ENCODE measurements around the gene NOS2.
"Not testable (repeated sequence)": the region's sequence is repeated elsewhere in the genome, so short reads cannot be mapped to it uniquely, and the experiment has no call there.

NOS2 gene

DNA sequence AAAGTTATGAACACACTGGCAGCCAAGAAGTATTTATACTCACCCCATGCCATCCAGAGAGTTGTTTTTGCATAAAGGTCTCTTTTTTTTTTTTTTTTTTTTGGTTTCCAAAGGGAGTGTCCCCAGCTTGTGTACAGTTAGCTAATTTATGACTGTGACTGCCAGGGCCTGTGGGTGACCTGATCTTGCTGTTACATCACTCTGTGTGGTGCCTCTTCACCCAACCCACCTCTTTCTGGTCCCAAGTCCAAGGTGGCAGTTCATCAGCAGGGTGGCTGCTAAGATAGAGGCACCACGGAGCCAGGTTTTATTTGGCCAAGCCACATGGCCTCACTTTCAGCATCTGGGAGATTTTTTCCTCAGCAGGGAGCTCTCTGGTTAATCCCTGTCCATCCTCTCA lies at the start of gene NOS2:
TSS of gene NOS2 (minus strand) at position 8 of the 400 bp plus-strand sequence. CDS start 1,720 bp downstream, outside the sequence.
- no peak for DNase-seq

DNA sequence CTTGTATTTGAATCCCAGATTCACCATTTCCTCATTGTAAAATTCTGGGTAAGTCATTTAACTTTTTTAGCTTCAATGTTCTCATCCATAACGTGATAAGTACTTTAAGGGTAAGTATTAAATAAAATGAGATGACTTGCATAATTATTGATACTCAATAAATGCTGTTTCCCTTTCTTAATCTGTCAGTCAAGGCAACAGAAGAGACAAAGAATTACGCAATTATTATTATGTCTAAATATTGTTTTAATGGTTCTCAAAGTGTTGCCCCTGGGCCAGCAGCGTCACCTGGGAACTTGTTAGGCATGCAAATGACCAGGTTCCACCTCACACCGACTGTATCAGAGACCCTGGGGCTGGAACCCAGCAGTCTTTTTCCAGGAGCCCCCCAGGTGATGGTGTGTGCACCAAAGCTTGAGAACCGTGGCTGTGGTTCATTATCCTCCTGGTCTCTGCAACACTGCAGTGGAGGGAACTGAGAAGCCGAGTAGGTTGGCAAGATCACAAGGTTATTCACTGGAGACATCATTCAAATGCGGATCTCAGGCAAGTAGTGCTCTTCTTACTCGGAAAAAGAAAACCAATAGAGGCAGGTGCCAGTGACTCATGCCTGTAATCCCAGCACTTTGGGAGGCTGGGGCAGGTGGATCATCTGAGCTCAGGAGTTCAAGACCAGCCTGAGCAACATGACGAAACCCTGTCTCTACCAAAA lies 49.3 kb upstream of the NOS2 start:
- no peak for DNase-seq

DNA sequence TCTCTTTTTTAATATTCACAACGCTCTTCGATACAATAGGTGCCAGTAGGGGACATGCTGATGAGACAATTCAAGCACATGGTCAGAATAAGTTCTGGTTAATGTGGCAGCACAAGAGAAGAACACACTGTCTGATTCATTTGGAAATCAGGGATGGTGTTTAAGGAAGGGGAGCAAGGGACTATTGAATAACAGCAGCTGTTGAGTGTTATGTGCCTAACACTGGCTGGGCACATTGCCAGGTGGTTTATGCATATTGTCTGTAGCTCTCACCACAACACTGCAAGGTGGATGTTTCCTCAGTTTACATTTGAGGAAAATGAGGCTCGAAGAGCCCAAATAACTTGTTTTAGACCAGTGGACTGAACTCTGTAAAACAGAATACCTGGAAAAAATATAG lies 48.6 kb upstream of the NOS2 start:
- no peak for DNase-seq

DNA sequence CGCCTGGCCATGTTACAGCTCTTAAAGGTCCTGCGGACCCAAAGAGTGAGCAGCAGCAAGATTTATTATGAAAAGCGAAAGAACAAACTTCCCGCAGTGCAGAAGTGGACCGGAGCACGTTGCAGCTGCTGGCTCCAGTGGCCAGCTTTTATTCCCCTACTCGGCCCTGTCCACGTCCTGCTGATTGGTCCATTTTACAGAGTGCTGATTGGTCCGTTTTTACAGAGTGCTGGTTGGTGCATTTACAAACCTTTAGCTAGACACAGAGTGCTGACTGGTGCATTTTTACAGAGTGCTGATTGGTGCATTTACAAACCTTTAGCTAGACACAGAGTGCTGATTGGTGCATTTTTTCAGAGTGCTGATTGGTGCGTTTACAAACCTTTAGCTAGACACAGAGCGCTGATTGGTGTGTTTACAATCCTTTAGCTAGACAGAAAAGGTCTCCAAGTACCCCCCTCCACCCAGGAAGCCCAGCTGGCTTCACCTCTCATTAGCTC lies 46.5 kb upstream of the NOS2 start:
- DNase-seq: not testable (repeated sequence)

DNA sequence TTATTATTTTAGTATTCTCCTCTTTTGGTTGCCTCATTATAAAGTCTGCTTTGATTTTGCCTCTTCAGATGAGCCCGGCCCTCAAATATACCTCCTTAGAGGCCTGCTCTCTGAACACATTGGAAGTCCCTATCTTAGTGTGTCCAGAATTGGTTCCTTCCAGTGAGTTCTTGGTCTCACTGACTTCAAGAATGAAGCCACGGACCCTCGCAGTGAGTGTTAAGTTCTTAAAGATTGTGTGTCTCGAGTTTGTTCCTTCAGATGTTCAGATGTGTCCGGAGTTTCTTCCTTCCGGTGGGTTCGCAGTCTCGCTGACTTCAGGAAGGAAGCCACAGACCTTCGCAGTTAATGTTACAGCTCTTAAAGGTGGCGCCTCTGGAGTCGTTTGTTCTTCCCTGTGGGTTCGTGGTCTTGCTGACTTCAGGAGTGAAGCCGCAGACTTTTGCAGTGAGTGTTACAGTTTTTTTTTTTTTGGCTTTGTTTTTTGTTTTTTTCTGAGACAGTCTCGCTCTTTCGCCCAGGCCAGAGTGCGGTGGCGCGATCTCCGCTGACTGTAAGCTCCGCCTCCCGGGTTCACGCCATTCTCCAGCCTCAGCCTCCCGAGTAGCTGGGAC lies 45.8 kb upstream of the NOS2 start:
- no peak for DNase-seq

DNA sequence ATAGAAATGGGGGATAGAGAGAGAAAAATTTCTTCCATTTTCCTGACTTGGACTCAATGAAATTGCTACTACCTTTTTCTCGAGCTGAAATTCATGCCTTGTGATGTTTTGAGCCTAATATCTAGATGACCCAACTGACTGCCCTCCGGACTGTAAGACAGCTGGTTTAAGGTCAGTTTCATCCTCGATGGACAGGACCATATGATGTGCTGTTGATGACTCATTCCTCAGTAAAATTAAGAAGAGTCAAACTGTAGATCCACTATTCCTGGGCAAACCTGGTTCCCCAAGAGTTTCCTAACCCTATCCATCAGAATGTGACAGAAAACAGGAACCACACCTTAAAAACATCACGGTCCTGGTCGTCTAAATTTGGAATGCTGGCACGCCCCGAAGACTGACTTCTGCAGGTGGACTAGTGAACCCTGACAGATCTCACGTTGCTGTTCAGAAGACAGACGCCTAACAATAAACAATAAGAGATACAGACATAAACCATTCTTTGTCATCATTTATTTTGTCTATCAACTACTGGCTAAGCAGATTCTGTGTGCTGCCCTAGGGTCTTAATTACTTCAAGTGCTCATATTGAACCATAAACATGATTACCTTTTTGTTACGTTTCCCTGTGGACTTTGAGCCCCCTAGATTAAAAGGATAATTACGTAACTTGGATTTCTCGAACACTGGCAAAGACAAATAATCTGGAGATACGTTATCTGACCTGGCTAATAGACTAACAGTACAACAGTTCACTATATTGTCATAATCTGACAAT lies 45.1 kb upstream of the NOS2 start:
- no peak for DNase-seq

DNA sequence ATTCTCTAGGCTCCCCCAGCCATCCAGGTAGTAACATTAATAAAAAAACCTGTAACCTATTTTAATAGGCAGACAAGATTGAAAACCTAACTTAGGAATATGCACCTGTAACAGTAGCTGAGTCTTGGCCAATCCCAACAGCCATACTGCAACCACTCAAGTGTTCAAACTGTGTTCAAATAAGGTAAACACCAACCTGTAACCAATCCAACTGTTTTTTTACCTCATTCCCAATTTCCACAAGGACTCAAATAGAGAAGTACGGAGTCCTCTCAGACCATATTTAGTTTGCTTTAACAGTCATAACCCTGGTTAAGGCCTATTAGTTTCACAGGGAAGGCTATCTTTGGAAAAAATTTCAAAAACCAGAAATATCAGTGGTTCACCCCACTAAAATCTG lies 40.4 kb upstream of the NOS2 start:
- DNase-seq: no peak

DNA sequence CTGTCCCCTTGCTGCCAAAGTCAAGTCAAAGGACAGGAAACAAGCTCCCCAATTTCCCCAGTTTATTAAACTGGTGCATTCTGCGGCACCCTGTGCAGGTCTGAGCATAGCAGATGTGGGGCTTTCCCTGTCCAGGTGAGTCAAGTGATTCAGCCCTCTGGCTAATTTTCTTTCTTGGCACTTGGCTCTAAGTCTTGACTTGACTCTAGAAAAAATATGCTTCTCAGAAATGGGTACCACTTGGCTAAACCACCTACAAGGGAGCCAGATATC lies 40.0 kb upstream of the NOS2 start:
- DNase-seq: not testable (repeated sequence)

DNA sequence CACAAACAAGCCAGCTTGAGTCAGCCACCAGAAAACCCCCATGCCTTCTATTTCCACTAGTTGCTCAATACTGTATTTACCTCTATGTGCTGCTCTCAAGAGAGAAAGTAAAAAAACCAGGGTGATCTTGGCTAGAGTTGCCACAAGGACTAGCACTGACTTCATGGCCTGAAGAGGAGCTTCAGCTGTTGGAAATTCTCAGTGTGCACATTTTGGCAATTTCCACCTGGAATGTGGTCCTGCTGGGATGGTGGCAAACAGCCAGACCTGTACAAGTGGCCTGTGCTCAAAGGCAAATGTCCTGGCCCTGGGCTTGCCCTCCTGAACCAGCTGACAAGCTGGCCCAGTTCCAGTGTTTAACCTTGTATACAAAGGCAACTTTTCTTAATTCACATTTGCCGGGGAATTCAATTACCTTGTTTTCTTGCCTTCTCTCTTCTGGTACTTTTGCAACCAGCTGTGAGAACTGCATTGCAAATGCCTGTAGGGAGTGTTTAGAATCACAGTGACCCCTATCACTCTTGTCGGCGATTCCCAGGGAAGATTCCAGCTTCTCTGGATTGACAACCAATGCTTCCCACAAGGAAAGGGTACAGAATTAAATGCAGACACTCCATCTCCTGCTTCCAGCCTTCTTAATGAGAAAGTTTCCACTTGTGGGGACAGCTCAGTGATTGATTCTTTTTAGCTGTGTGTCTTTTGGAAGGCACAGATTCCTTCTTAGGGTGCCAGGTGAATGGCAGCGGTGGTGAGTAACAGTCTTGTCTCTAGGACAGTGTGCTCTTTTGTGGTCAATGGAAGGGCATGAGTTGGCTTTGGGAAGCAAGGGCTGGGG lies 39.5 kb upstream of the NOS2 start:
- DNase-seq: not testable (repeated sequence)

DNA sequence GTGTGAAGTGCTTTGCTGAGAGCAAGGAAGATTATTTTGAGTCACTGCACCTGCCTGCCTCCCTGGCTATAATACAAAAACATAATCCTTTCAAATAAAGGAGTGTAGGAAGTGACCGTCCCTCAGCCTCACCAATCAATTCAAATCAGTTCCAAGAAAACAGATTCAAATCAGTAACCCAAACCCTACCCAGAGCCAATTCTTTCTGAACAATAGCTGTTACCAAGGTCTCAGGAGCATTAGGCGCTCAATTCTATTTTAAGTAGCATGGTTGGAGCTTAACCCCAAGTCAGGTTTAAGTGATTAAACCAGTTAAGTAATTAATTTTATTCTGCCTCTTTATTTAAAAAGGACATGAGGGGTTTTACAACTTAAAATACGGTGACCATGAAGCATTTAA lies 38.3 kb upstream of the NOS2 start:
- not testable (repeated sequence) for DNase-seq

DNA sequence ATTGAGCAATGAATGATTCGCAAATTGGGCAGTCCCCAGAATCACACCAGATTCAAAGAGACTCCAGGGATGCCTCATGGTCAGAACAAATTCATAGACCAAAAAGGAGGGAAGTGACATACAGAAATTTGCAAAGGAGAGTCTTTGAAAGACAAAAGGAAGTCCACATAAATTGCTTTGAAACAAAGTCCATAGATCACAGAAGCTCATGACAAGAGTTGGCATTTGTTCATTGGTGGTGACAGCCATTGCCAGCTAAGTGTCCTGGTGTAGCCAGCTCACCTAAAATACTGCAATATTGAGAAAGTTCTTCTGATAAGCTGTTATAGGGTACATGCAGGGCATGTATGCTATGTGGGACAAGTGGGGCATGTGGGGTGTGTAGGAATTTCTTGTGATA lies 37.4 kb upstream of the NOS2 start:
- not testable (repeated sequence) for DNase-seq

DNA sequence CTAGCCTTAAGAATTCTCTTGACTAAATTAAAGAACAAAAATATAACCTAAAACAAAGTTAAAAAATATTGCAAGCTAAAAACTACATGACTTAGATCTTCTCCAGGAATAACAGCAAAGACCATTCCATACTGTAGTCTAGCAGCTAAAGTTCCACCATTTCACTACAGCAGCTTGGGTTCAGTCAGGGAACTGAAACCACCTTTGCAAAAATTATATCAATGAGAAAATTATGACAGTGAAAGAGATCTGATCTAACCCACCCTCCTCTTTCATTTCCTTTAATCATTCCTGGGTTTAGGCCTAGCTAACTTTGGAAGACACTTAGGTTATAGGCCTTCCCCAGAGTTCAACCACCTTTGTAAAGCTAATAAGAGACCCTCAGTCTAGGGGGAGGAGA lies 36.3 kb upstream of the NOS2 start:
- DNase-seq: no peak

DNA sequence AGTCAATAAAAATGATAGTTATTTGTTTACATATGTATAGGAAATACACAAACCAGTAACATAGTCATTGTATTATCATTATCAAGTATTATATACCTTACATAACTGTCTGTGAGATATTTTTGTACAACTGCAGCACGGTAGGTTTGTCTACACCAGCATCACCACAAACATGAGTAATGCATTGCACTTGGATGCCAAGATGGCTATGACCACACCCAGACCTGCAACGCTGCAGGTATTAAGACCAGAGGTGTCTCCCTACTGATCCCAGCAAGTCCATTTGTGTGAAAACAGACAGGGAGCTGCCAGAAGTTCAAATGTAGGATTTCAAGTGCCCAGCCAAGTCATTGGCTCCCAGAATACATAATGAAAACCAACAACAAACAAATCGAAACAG lies 34.2 kb upstream of the NOS2 start:
- DNase-seq: no peak

DNA sequence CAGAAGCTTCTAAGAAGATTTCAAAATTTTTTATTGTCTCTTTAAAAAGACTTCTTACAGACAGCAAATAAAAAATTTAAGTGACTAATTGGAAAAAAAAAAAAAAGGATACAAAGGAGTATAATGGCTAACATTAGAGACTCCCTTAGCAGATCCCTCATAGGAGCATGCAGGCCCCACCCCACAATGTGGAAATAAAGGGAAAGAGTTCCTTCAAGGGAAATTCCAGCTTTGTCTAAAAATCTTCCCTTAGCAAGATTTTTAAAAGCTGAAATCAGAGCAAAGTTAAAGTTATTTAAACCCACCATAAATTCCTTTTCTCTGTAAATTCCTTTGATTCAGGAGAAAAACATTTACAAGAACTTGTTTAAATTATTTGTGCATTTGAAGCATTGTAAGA lies 32.5 kb upstream of the NOS2 start:
- no peak for DNase-seq

DNA sequence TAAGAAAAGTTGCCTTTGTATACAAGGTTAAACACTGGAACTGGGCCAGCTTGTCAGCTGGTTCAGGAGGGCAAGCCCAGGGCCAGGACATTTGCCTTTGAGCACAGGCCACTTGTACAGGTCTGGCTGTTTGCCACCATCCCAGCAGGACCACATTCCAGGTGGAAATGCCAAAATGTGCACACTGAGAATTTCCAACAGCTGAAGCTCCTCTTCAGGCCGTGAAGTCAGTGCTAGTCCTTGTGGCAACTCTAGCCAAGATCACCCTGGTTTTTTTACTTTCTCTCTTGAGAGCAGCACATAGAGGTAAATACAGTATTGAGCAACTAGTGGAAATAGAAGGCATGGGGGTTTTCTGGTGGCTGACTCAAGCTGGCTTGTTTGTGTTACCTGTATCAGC lies 29.6 kb upstream of the NOS2 start:
- DNase-seq: not testable (repeated sequence)

DNA sequence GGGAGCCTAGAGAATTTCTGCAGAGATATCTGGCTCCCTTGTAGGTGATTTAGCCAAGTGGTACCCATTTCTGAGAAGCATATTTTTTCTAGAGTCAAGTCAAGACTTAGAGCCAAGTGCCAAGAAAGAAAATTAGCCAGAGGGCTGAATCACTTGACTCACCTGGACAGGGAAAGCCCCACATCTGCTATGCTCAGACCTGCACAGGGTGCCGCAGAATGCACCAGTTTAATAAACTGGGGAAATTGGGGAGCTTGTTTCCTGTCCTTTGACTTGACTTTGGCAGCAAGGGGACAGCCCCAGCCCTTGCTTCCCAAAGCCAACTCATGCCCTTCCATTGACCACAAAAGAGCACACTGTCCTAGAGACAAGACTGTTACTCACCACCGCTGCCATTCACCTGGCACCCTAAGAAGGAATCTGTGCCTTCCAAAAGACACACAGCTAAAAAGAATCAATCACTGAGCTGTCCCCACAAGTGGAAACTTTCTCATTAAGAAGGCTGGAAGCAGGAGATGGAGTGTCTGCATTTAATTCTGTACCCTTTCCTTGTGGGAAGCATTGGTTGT lies 28.9 kb upstream of the NOS2 start:
- DNase-seq: not testable (repeated sequence)

DNA sequence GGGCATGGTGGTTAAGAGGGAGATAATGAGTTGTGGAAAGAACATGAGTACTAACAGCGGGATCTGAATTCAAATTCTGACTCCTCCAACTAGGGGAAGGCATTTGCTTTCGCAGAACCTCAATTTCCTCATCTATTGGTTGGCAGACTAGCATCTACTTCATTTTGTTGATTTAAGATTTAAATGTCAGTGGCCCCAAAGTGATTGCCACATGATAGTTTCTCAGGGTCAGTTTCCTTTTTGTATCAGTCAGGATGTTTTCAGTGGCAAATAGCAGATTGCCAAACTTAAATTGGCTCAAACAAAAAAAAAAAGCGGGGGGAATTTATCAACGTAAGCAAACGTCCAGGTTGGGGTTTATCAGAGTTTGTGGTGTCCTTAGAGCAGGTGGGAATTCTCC lies 25.1 kb upstream of the NOS2 start:
- DNase-seq: no peak

DNA sequence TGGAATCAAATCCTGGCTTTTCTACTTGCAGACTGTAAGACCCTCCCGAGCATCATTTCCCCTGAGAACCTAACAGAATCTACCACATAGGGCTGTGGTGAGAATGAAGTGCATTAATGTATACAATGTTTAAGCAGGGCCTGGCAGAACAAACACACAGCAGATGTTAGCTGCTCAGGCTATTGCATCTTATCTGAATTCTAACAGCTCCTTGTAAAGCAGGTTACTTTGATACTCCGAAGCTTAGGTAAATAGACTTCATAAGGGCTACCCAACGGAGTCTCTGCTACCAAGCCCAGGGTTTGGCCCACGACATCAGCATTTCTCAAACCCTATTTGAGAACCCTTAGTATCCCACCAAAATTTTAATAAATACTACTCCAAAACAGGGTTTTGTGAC lies 24.4 kb upstream of the NOS2 start:
- no peak for DNase-seq

DNA sequence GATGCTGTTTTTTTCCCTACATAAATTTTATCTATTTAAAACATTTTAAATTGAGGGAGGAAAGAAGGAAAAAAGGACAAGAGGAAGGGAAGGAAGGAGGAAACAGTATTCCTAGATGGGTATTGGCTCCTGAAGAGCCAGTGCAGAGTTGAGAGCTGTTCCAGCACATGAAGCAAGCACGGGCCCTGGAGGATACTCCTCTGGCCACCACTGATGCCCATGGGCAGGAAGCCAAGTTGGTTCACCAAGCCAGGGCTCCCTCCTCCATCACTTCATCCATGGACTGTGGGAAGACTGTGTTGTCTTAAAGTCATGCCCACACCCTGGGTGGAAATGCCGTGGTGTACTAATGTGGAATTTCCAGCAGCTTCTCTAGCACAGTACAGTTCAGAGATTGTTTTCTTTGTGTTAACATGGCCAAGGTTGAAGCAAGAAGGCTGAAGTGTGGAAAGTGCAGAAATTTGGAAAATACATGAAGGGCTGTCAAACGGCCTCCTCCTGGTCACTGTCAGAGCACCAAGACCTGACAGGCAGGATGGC lies 23.9 kb upstream of the NOS2 start:
- no peak for DNase-seq

DNA sequence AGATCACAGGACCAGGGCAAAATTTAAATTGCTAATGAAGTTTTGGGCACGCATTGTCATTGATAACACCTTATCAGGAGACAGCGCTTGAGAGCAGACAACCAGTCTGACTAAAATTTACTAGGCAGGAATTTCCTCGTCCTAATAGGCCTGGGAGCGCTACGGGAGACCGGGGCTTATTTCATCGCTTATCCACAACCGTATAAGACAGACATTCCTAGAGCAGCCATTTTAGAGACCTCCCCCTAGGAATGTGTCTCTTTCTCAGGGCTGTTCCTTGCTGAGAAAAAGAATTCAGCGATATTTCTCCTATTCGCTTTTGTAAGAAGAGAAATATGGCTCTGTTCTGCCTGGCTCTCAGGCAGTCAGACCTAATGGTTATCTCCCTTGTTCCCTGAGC lies 21.8 kb upstream of the NOS2 start:
- not testable (repeated sequence) for DNase-seq

DNA sequence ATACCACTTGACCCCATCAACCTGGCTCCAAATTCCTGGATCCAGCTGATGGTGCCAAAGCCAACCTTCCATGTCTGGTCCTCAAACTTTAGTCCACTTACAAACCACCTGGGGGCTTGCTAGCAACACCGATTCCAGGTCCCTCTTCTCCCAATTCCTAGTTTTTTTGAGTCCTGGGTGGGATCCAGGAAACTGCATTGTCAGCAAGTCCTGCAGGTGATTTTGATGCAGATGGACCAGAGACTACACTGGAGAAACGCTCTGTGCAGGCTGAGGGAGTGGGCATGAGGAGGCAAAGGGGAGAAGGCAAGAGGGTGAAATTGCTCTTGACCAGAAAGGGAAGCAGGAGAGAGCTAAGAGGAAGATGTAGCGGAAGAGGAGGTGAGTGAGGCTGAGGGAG lies 21.0 kb upstream of the NOS2 start:
- DNase-seq: no peak

DNA sequence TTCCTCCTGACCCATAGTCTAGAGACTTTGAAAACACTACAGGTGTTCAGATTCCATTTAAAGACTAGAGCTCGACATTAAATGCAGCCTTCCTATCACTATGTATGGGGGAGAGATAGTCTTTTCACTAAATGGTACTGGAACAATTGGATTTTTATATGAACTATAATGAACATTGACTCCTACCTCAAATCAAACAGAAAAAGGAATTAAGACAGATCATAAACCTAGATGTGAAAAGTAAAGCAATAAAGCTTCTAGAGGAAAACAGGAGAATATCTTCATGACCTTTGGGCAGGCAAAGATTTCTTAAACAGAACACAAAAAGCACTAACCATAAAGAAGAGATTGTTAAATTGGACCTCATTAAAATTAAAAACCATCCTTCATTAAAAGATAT lies 18.8 kb upstream of the NOS2 start:
- no peak for DNase-seq

Measured in NCI-H187 (cell line).